SK-N-MC (cell line): ENCODE measurements around the gene MPRIP.

ENCODE experiments used
- EZH2 ChIP-seq: fragments of 200-600 bp; sonication (generic); IDR thresholded peaks from one replicate; pipeline ENCODE4 v1.6.1; 2017; ENCODE audit warnings: antibody characterized with exemption
- POLR2AphosphoS5 ChIP-seq: IDR thresholded peaks from 2 replicates; pipeline ENCODE4 v1.6.1; 2012; ENCODE audit warnings: mild to moderate bottlenecking, low read depth, low read length, borderline replicate concordance

GRCh38 chr17:17198281-17198680 is 156.0 kb downstream of the MPRIP start:
- TF ChIP-seq POLR2AphosphoS5 (no peak), EZH2 (no peak)
